ENCODE measurements around the gene PIAS4. TPM values are rescaled to one million over a fixed set of nuclear protein-coding genes. Genes with fewer than 3 reads are reported as not detected.

Gene PIAS4
- total RNA-seq, 3 donors from 2014 or later: 27.4 to 44.6 (median 29.5) TPM

- intact Hi-C loops (cut with DNase I, micrococcal nuclease): loop anchor here in 1 of 2 donors (10.0 kb wide), 1 partner anchor 47 kb away; no protein-coding TSS in a partner anchor
- ATAC-seq (peak; percentile 25), DNase-seq (peak in 1 of 3 donors; percentile 51)
- H3K9me3 ChIP-seq: no peaks in the 10 kb centered on the region
- H3K4me3 ChIP-seq: no peak overlapping the region
- H3K4me1 ChIP-seq (ENCODE audit: low read depth): peaks cover 14% of the 10 kb centered on the region
- TF ChIP-seq, protein P1, sequence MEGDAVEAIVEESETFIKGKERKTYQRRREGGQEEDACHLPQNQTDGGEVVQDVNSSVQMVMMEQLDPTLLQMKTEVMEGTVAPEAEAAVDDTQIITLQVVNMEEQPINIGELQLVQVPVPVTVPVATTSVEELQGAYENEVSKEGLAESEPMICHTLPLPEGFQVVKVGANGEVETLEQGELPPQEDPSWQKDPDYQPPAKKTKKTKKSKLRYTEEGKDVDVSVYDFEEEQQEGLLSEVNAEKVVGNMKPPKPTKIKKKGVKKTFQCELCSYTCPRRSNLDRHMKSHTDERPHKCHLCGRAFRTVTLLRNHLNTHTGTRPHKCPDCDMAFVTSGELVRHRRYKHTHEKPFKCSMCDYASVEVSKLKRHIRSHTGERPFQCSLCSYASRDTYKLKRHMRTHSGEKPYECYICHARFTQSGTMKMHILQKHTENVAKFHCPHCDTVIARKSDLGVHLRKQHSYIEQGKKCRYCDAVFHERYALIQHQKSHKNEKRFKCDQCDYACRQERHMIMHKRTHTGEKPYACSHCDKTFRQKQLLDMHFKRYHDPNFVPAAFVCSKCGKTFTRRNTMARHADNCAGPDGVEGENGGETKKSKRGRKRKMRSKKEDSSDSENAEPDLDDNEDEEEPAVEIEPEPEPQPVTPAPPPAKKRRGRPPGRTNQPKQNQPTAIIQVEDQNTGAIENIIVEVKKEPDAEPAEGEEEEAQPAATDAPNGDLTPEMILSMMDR (IDR thresholded peaks at IDR 0.05): no peak
- H3K36me3 ChIP-seq (ENCODE audit: low read depth): peaks cover 4% of the 10 kb centered on the region
Observed at GRCh38 chr19:4042064-4042730, 34.7 kb downstream of the PIAS4 start.

DNA sequence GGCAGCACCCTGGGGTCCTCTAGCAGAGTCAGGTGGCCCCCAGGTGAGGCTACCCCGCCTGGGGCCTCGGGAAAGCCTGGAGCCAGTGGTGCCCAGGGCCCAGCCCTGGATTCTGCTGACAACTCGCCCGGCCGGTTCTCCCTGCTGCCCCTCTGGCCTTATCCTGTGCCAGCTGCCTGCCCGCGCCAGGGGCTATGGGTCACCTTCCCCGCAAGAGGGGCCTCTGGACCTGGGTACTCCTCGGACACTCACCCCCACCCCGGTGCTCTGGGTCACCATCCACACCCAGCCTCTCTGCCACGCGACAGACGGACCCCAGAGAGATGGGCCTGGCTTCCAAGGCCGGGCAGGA is 35.2 kb downstream of the PIAS4 start:
- Histone ChIP-seq H3K4me1 (ENCODE audit: low read depth) (peaks cover 14% of the 10 kb centered on the region), H3K9me3 (no peaks in the 10 kb centered on the region), H3K36me3 (ENCODE audit: low read depth) (no peaks in the 10 kb centered on the region), H3K4me3 (no peak overlapping the region)
- intact Hi-C loops (cut with DNase I, micrococcal nuclease): loop anchor here in 1 of 2 donors (10.0 kb wide), 1 partner anchor 48 kb away; no protein-coding TSS in a partner anchor
- ATAC-seq (peak; percentile 60), DNase-seq (peak; percentile 48 to 64 (median 64))
- TF ChIP-seq, protein P1 (IDR thresholded peaks at IDR 0.05): no peak

- Histone ChIP-seq H3K4me3 (no peak overlapping the region), H3K4me1 (ENCODE audit: low read depth) (peaks cover 14% of the 10 kb centered on the region), H3K36me3 (ENCODE audit: low read depth) (no peaks in the 10 kb centered on the region), H3K9me3 (no peaks in the 10 kb centered on the region)
- ATAC-seq (no peak), DNase-seq (no peak)
- TF ChIP-seq, protein P1 (IDR thresholded peaks at IDR 0.05): no peak
- intact Hi-C loops (cut with DNase I, micrococcal nuclease): loop anchor here in 1 of 2 donors (10.0 kb wide), 1 partner anchor 49 kb away; no protein-coding TSS in a partner anchor
Observed at GRCh38 chr19:4043401-4043800, 35.9 kb downstream of the PIAS4 start.

DNA sequence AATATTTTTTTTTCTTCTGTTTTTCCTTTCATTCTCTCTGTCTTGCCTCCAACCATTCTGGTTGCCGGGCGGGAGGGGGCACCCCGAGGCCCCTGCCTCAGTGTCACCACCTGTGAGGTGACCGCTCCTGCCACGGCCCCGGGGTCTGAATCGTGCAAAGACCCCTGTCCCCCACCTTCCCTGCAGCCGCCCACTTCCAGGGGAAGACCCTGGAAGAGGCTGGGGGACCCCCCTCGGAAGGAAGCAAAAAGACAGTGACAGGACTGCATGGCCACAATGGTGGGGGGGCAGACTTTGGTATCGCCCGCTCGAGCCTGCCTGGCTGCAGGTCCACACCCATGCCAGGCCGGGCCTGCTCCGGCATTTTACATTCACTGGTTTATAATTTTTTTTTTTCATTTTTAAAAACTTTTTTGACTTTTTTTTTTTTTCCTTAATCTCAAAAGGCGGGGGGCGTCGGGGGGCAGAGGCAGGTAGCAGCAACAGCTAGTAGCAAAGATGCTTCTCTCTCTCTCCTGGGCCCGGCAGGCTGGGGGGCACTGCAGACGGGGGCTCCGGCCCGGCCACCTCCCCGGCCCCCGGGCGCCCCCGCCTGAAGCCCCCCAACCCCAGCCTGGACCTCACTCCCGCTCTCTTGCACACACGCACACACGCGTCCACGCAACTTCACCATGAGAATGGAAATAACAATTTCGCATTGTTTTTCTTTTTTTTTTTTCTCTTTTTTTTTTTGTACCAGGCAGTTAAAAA is 36.6 kb downstream of the PIAS4 start:
- ATAC-seq (no peak), DNase-seq (peak in 2 of 3 donors; percentile 23 to 50)
- Histone ChIP-seq H3K4me1 (ENCODE audit: low read depth) (peaks cover 14% of the 10 kb centered on the region), H3K4me3 (no peak overlapping the region), H3K9me3 (no peaks in the 10 kb centered on the region), H3K36me3 (ENCODE audit: low read depth) (no peaks in the 10 kb centered on the region)
- intact Hi-C loops (cut with DNase I, micrococcal nuclease): loop anchor here in 1 of 2 donors (10.0 kb wide), 1 partner anchor 49 kb away; no protein-coding TSS in a partner anchor
- TF ChIP-seq, protein P1 (IDR thresholded peaks at IDR 0.05): no peak

DNA sequence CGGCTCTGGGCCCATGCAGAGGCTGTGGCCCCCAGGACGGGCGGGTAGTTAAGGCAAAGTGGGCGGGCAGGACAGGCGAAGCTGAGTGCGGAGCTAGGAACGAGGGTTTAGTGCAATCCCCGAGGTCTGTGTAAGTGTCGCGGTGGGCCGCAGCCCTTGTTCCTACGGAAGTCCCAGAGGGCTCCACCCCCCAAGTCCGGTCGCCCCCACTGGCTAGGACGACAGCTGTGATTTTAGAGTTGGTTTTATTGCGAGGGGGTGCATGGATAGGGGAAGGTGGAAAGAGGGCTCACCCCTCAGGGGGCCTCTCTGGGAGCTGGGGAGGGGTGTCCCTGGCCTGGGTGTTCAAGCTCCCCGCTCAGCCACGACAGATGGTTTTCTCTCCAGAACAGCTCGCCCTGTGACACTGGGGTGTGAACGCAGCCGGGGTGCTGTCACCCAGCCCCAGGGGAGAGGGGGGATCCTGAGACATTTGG is 37.5 kb downstream of the PIAS4 start:
- Histone ChIP-seq H3K36me3 (ENCODE audit: low read depth) (peaks cover 6% of the 10 kb centered on the region), H3K4me3 (no peak overlapping the region), H3K4me1 (ENCODE audit: low read depth) (peaks cover 23% of the 10 kb centered on the region), H3K9me3 (no peaks in the 10 kb centered on the region)
- ATAC-seq: no peak
- intact Hi-C loops (cut with DNase I, micrococcal nuclease): loop anchor here in 1 of 2 donors (10.0 kb wide), 1 partner anchor 50 kb away; no protein-coding TSS in a partner anchor
- DNase-seq: peak in 2 of 3 donors; percentile 31 to 50
- TF ChIP-seq, protein P1 (IDR thresholded peaks at IDR 0.05): no peak

Data from mucosa of descending colon (tissue), 3 donors.